K562 (cell line): ENCODE measurements around the gene CECR2. TPM values are rescaled to one million over a fixed set of nuclear protein-coding genes. Genes with fewer than 3 reads are reported as not detected.

Source experiments
- ATAC-seq: fragments of 200-7000 bp; cut with Tn5 transposase; 3 replicates; pipeline ENCODE4 v1.9.1; 2020; ENCODE audit warnings: moderate library complexity
- BruUV-seq: library from RNA; stranded (reverse); fragments of 400-500 nt; replicated peaks from 2 replicates; lab custom pipeline; 2021; lab: Mats Ljungman, UMichigan
- CTCF ChIA-PET: fragments of 300-600 bp; formaldehyde crosslinking; extraction: SDS; loops from one replicate; lab custom pipeline; 2021; ENCODE audit warnings: low intra/inter-chr PET ratio; lab: Yijun Ruan, JAX
- POLR2A ChIA-PET: fragments of 300-600, 350-650 bp; sonication (Branson Sonifier 250); formaldehyde crosslinking; extraction: SDS; loops from one replicate; lab custom pipeline; 2021; ENCODE audit warnings: antibody characterized with exemption, inconsistent platforms; lab: Yijun Ruan, JAX
- DNase-seq, 4 experiments: peaks; one replicate each; pipeline versions ENCODE4 v3.0.0 to v3.0.0-alpha.2; 2011 to 2018; ENCODE audit warnings: low spot score in 3 of 4, mixed read lengths in 3 of 4; ENCODE audit errors: extremely low read depth in 1 of 4
- FAIRE-seq: peaks from 2 replicates; lab custom pipeline; 2011; peaks lifted over from hg19 to GRCh38; lab: Jason Lieb, UNC
- H2AFZ ChIP-seq: 2 replicates; pipeline ENCODE4 v1.6.0; 2011; ENCODE audit warnings: low read depth, low read length, control low read depth, inconsistent platforms
- H3K27ac ChIP-seq: fragments of 200-600 bp; 3 replicates; pipeline ENCODE4 v1.8.0; 2011; ENCODE audit warnings: low read depth, mild to moderate bottlenecking, control low read depth, inconsistent platforms, low read length, moderate library complexity, mixed read lengths; ENCODE audit errors: extremely low read depth
- H3K27me3 ChIP-seq, 2 experiments: fragments of 300-600 bp in 1 of 2; 2 replicates in 1 of 2; 3 replicates in 1 of 2; pipeline versions ENCODE4 v1.6.0 to v1.8.0; 2011; ENCODE audit warnings: inconsistent platforms in 2 of 2, low read length in 2 of 2, mild to moderate bottlenecking in 1 of 2, mixed read lengths in 1 of 2, moderate library complexity in 1 of 2; ENCODE audit not compliant: control insufficient read depth in 2 of 2, insufficient read depth in 2 of 2
- H3K36me3 ChIP-seq: fragments of 300-600 bp; 3 replicates; pipeline ENCODE4 v1.8.0; 2011; ENCODE audit warnings: mild to moderate bottlenecking, low read length, inconsistent platforms; ENCODE audit not compliant: control insufficient read depth, insufficient read depth
- H3K4me1 ChIP-seq, 2 experiments: fragments of 200-600 bp in 1 of 2; replicated peaks in 1 of 2; 2 replicates in 1 of 2; 3 replicates in 1 of 2; pipeline versions ENCODE4 v1.5.1 to v1.8.0; 2011; ENCODE audit warnings: inconsistent platforms in 2 of 2, low read length in 2 of 2, mild to moderate bottlenecking in 1 of 2, mixed read lengths in 1 of 2, moderate library complexity in 1 of 2; ENCODE audit not compliant: control insufficient read depth in 2 of 2, insufficient read depth in 2 of 2
- H3K4me2 ChIP-seq: 2 replicates; pipeline ENCODE4 v1.6.1; 2011; ENCODE audit warnings: low read length, control low read depth, inconsistent platforms, mixed read lengths; ENCODE audit not compliant: insufficient read depth
- H3K4me3 ChIP-seq: fragments of 200-600 bp; sonication (generic), shearing (Covaris generic); 2 replicates; pipeline ENCODE4 v1.5.1; 2016; ENCODE audit warnings: control low read depth, inconsistent platforms
- H3K79me2 ChIP-seq: fragments of 200-600 bp; 3 replicates; pipeline ENCODE4 v1.8.0; 2011; ENCODE audit warnings: low read length, inconsistent platforms; ENCODE audit not compliant: control insufficient read depth, insufficient read depth
- H3K9ac ChIP-seq, 2 experiments: 2 replicates each; pipeline versions ENCODE4 v1.6.0 to v1.6.1; 2011; ENCODE audit warnings: low read depth in 2 of 2, low read length in 2 of 2, control low read depth in 1 of 2, inconsistent platforms in 1 of 2, mild to moderate bottlenecking in 1 of 2, mixed read lengths in 1 of 2; ENCODE audit not compliant: insufficient read depth in 1 of 2
- H3K9me1 ChIP-seq: one replicate; pipeline ENCODE4 v1.6.0; 2011; ENCODE audit warnings: inconsistent platforms, mild to moderate bottlenecking, low read length, moderate library complexity; ENCODE audit not compliant: control insufficient read depth, insufficient read depth
- H3K9me3 ChIP-seq: replicated peaks from 2 replicates; pipeline ENCODE4 v1.5.1; 2011; ENCODE audit warnings: low read depth, low read length, inconsistent platforms; ENCODE audit not compliant: control insufficient read depth, insufficient read depth
- H4K20me1 ChIP-seq: replicated peaks from 2 replicates; pipeline ENCODE4 v1.6.1; 2011; ENCODE audit warnings: low read length, inconsistent platforms, mixed read lengths; ENCODE audit not compliant: control insufficient read depth, insufficient read depth
- PHB2 ChIP-seq: fragments of 450-650 bp; IDR thresholded peaks from 2 replicates; pipeline ENCODE4 v1.6.1; 2017; ENCODE audit warnings: low read depth
- RBM25 ChIP-seq: fragments of 200-400 bp; formaldehyde crosslinking; IDR thresholded peaks from 2 replicates; pipeline ENCODE4 v1.6.1; 2018; ENCODE audit warnings: low read length, low read depth, moderate library complexity; ENCODE audit not compliant: severe bottlenecking
- TFE3 ChIP-seq: fragments of 450-650 bp; formaldehyde crosslinking; IDR thresholded peaks from 2 replicates; pipeline ENCODE4 v1.4.0; 2020; ENCODE audit warnings: mild to moderate bottlenecking, mixed read lengths
- ZBTB17 ChIP-seq: fragments of 450-650 bp; formaldehyde crosslinking; IDR thresholded peaks from 2 replicates; pipeline ENCODE4 v1.4.0; 2020; ENCODE audit warnings: mild to moderate bottlenecking
- ZBTB34 ChIP-seq: fragments of 250-450 bp; sonication (Bioruptor Pico); IDR thresholded peaks from 2 replicates; pipeline ENCODE4 v1.8.0; 2021; ENCODE audit warnings: mild to moderate bottlenecking, moderate library complexity
- WGBS: fragments of 100-300 bp; shearing (Covaris generic); methylation state at CpG from one replicate; pipeline ENCODE4 v1.1.6; 2016; ENCODE audit warnings: low coverage, mixed read lengths; ENCODE audit not compliant: insufficient coverage; ENCODE audit errors: missing lambda C conversion rate; 5-methylcytosine and 5-hydroxymethylcytosine counted together
- in situ Hi-C: fragments of 300-500 bp; cut with MboI; formaldehyde crosslinking; loops from 4 replicates; pipeline ENCODE4 v1.15.0; 2018; ENCODE audit warnings: inconsistent platforms, mixed read lengths
- intact Hi-C: fragments of 100-400 bp; cut with micrococcal nuclease; formaldehyde crosslinking; loops from 2 replicates; pipeline ENCODE4 v1.14.2; 2022
- polyA plus RNA-seq, 8 experiments: library from polyadenylated mRNA; depleted of rRNA in 4 of 8; stranded (reverse) in 5 of 8; unstranded in 3 of 8; fragments of >200 nt; fragmentation: Nextera tagmentation in 2 of 8; fragmentation: Illumina TruSeq in 1 of 8; extraction: Ambion mirVana in 2 of 8; extraction: Trizol in 1 of 8; gene quantifications; 2 replicates each; pipeline versions ENCODE4 v1.2.1 to v1.2.3, GENCODE V29; 2011 to 2014; ENCODE audit warnings: inconsistent platforms in 1 of 8, missing spikeins in 1 of 8
- total RNA-seq, 7 experiments: library from RNA; depleted of rRNA in 6 of 7; stranded (reverse); fragments of >200 nt in 6 of 7; fragmentation: Illumina TruSeq in 2 of 7; extraction: Trizol in 2 of 7; gene quantifications; 2 replicates each; pipeline versions ENCODE4 v1.2.1 to v1.2.3, GENCODE V29; 2011 to 2021; ENCODE audit warnings: low replicate concordance in 1 of 7

Gene CECR2
- total and polyA plus RNA-seq, 9 of the 15 experiments (the other 6 are each of a cell fraction or from before 2014, with no cell fraction given), result 0.01 to 1.00 (median 0.27) TPM

DNA sequence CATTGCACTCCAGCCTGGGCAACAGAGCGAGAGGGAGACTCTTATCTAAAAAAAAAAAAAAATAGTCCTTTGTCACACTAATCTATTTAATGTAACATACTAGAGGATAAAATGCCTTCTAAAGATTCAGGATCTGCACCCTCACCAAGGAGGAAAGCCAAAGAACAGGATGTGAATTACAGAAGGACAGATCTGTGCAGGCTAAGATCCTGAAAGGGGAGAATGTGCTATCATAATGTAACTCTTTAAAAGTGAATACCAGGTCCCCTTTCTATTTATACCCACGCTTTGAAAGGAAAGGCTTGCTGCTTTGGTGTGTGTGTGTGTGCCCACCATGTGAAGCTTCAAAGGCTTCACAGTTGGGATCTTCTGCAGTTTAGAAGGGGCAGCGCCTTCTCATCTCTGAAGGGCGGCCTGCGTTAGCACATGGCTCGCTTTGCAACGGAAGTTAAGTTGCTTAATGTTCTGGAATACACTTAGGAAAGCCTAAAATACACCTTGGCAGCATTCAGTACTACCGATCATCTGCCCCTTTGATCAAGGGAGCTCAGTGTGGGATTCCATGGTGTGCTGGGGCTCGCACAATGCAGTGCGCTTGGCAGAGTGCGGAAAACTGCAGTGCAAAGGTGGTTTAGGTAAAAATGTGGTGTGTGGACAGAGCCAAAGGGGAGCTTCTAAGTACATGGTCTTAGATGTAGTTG lies 6.8 kb downstream of the CECR2 start:
- TF ChIP-seq PHB2 (no peak), TFE3 (no peak), ZBTB17 (no peak), ZBTB34 (CRISPR knock-in tag) (no peak), RBM25 (no peak)
- Histone ChIP-seq H3K4me2 (no peak overlapping the region), H4K20me1 (no peaks in the 10 kb centered on the region), H3K4me1 (no peaks in the 10 kb centered on the region), H3K27ac (no peak overlapping the region), H3K9me1 (no peaks in the 10 kb centered on the region), H3K27me3 (peaks cover 22 to 30% of the 10 kb centered on the region in 2 experiments; a peak in 4 of 5 replicates), H3K79me2 (no peaks in the 10 kb centered on the region), H3K9ac (no peak overlapping the region), H3K36me3 (no peaks in the 10 kb centered on the region), H3K9me3 (no peaks in the 10 kb centered on the region), H2AFZ (no peak overlapping the region), H3K4me3 (no peak overlapping the region)
- peak; percentile 17; the same call in 1 of the 3 replicates for ATAC-seq
- in situ Hi-C loops, result no loop called here
- POLR2A ChIA-PET, result interaction anchor here (0.6 to 0.7 kb wide), 2 partner anchors 9 to 10 kb away, joined by 3 read pairs; no protein-coding TSS in a partner anchor
- CTCF ChIA-PET, result no interaction called here
- WGBS, result 13% methylated on average over 11 of the region's 11 CpGs
- no peak for FAIRE-seq
- intact Hi-C loops, result no loop called here
- no peak for DNase-seq
- no TSS peak for BruUV-seq
